Measurements from ENCODE around the gene GGT6.

Gene GGT6

GRCh38 chr17:4574448-4575045, 14.2 kb upstream of the GGT6 start:
- no peak for DNase-seq (ENCODE audit: low read depth, low spot score)

GRCh38 chr17:4573669-4574068, 13.3 kb upstream of the GGT6 start:
- no peak for DNase-seq (ENCODE audit: low read depth, low spot score)

GRCh38 chr17:4573115-4573514, 12.7 kb upstream of the GGT6 start:
- no peak for DNase-seq (ENCODE audit: low read depth, low spot score)

GRCh38 chr17:4572131-4572530, 11.8 kb upstream of the GGT6 start:
- DNase-seq (ENCODE audit: low read depth, low spot score): no peak

GRCh38 chr17:4569591-4569990, 9.2 kb upstream of the GGT6 start:
- no peak for DNase-seq (ENCODE audit: low read depth, low spot score)

GRCh38 chr17:4566785-4567184, 6.4 kb upstream of the GGT6 start:
- DNase-seq (ENCODE audit: low read depth, low spot score): no peak

- no peak for DNase-seq (ENCODE audit: low read depth, low spot score)
Observed at GRCh38 chr17:4565209-4566141, 5.1 kb upstream of the GGT6 start.

- no peak for DNase-seq (ENCODE audit: low read depth, low spot score)
Observed at GRCh38 chr17:4562015-4562969, 1.9 kb upstream of the GGT6 start.

GRCh38 chr17:4560837-4561256, 470 bp upstream of the GGT6 start:
- no peak for DNase-seq (ENCODE audit: low read depth, low spot score)

- DNase-seq (ENCODE audit: low read depth, low spot score): no peak
Observed at GRCh38 chr17:4559966-4560365, 411 bp downstream of the GGT6 start.

- DNase-seq (ENCODE audit: low read depth, low spot score): no peak
Observed at GRCh38 chr17:4559139-4559791, 1.1 kb downstream of the GGT6 start.

GRCh38 chr17:4558347-4558971, 1.9 kb downstream of the GGT6 start:
- DNase-seq (ENCODE audit: low read depth, low spot score): no peak

GRCh38 chr17:4557626-4558346, 2.6 kb downstream of the GGT6 start:
- no peak for DNase-seq (ENCODE audit: low read depth, low spot score)

- DNase-seq (ENCODE audit: low read depth, low spot score): no peak
Observed at GRCh38 chr17:4556996-4557395, 3.4 kb downstream of the GGT6 start.

GRCh38 chr17:4555873-4556759, 4.3 kb downstream of the GGT6 start:
- DNase-seq (ENCODE audit: low read depth, low spot score): no peak

GRCh38 chr17:4554997-4555799, 5.2 kb downstream of the GGT6 start, which contains the start of gene MYBBP1A:
MYBBP1A (minus strand) TSS chr17:4555384; CDS start chr17:4555324, 60 bp downstream.
- DNase-seq (ENCODE audit: low read depth, low spot score): peak; percentile 71

GRCh38 chr17:4554441-4554996, 5.9 kb downstream of the GGT6 start:
- DNase-seq (ENCODE audit: low read depth, low spot score): no peak

GRCh38 chr17:4553669-4554068, 6.7 kb downstream of the GGT6 start:
- no peak for DNase-seq (ENCODE audit: low read depth, low spot score)

Measured in brain pericyte (primary cell).